Cardiac fibroblast (primary cell): ENCODE results near the gene MFSD11.

Experiments used
- DNase-seq, 2 donors: peaks; one replicate each; pipeline versions ENCODE4 v3.0.0 to v3.0.0-alpha.2; 2010; ENCODE audit warnings: low read depth in 2 of 2
- H3K4me3 ChIP-seq, 2 donors: replicated peaks in 1 of 2; 1 replicate in 1 of 2; 2 replicates in 1 of 2; pipeline ENCODE4 v1.5.1; 2011; ENCODE audit warnings: low read depth in 2 of 2, low read length in 2 of 2, mild to moderate bottlenecking in 2 of 2, moderate library complexity in 1 of 2
- CTCF ChIP-seq: IDR thresholded peaks from one replicate; pipeline ENCODE4 v1.5.1; 2011; ENCODE audit warnings: low read depth, mild to moderate bottlenecking, low read length, inconsistent platforms

The MFSD11 gene

GRCh38 chr17:76824093-76824492 lies 86.2 kb downstream of the MFSD11 start:
- no peak for DNase-seq
- TF ChIP-seq CTCF: no peak
- no peak overlapping the region for H3K4me3 ChIP-seq

- TF ChIP-seq CTCF: no peak
- H3K4me3 ChIP-seq: no peak overlapping the region
- no peak for DNase-seq
Observed at GRCh38 chr17:76826330-76827068, 88.6 kb downstream of the MFSD11 start.

- TF ChIP-seq CTCF: no peak
- H3K4me3 ChIP-seq: no peak overlapping the region
- no peak for DNase-seq
Observed at GRCh38 chr17:76827736-76828135, 89.8 kb downstream of the MFSD11 start.
